SK-N-SH (cell line): ENCODE data around the gene FAM78A.

Experiments used
- CTCF ChIP-seq: fragments of 200-600 bp; sonication (generic); IDR thresholded peaks from 2 replicates; pipeline ENCODE4 v1.6.1; 2017; ENCODE audit warnings: antibody characterized with exemption, mild to moderate bottlenecking, moderate library complexity
- EZH2phosphoT487 ChIP-seq: fragments of 200-600 bp; sonication (generic); IDR thresholded peaks from 2 replicates; pipeline ENCODE4 v1.6.1; 2017; ENCODE audit warnings: low read depth, mixed run types, mild to moderate bottlenecking, antibody characterized with exemption, moderate library complexity, borderline replicate concordance
- GABPA ChIP-seq: IDR thresholded peaks from 2 replicates; pipeline ENCODE4 v1.4.0; 2012; ENCODE audit warnings: low read depth, mild to moderate bottlenecking
- GATA2 ChIP-seq: sonication (generic); formaldehyde crosslinking; IDR thresholded peaks from 2 replicates; pipeline ENCODE4 v1.5.0; 2020; ENCODE audit warnings: mild to moderate bottlenecking, missing genetic modification reagents
- IRF3 ChIP-seq: fragments of 150-350 bp; IDR thresholded peaks from 2 replicates; pipeline ENCODE4 v1.6.1; 2016; ENCODE audit warnings: mild to moderate bottlenecking, low read depth, low read length
- MAX ChIP-seq: IDR thresholded peaks from 2 replicates; pipeline ENCODE4 v1.4.0; 2012; ENCODE audit warnings: low read depth
- POLR2AphosphoS5 ChIP-seq: IDR thresholded peaks from 2 replicates; pipeline ENCODE4 v1.6.1; 2012; ENCODE audit warnings: low read depth, low read length
- RCOR1 ChIP-seq: fragments of 150-350 bp; IDR thresholded peaks from 2 replicates; pipeline ENCODE4 v1.6.1; 2017; ENCODE audit warnings: antibody characterized with exemption, low read length
- REST ChIP-seq: IDR thresholded peaks from 2 replicates; pipeline ENCODE4 v1.6.1; 2012; ENCODE audit warnings: mild to moderate bottlenecking, low read depth, low read length, moderate library complexity
- TAF1 ChIP-seq: IDR thresholded peaks from 2 replicates; pipeline ENCODE4 v1.6.1; 2012; ENCODE audit warnings: low read depth, mild to moderate bottlenecking, low read length, moderate library complexity, borderline replicate concordance
- TCF12 ChIP-seq: IDR thresholded peaks from 2 replicates; pipeline ENCODE4 v1.4.0; 2012
- USF1 ChIP-seq: IDR thresholded peaks from 2 replicates; pipeline ENCODE4 v1.4.0; 2012; ENCODE audit warnings: low read depth, borderline replicate concordance

GRCh38 chr9:131324736-131325679 lies 48.7 kb upstream of the FAM78A start:
- TF ChIP-seq CTCF (no peak), RCOR1 (no peak), TCF12 (no peak), POLR2AphosphoS5 (no peak), GABPA (no peak), USF1 (no peak), IRF3 (no peak), GATA2 (CRISPR knock-in tag) (no peak), REST (no peak), MAX (no peak), EZH2phosphoT487 (no peak), TAF1 (no peak)
